Smooth muscle cell of the brain vasculature (primary cell): ENCODE measurements around the gene CCDC74A.
A peak's percentile ranks its signal among the peaks of the same experiment; 100 is the strongest.
"Not testable (repeated sequence)": the region's sequence is repeated elsewhere in the genome, so short reads cannot be mapped to it uniquely, and the experiment has no call there.

Source experiments
- DNase-seq: peaks from one replicate; pipeline ENCODE4 v3.0.0-alpha.2; 2012; ENCODE audit warnings: low read depth, low spot score

CCDC74A gene

DNA sequence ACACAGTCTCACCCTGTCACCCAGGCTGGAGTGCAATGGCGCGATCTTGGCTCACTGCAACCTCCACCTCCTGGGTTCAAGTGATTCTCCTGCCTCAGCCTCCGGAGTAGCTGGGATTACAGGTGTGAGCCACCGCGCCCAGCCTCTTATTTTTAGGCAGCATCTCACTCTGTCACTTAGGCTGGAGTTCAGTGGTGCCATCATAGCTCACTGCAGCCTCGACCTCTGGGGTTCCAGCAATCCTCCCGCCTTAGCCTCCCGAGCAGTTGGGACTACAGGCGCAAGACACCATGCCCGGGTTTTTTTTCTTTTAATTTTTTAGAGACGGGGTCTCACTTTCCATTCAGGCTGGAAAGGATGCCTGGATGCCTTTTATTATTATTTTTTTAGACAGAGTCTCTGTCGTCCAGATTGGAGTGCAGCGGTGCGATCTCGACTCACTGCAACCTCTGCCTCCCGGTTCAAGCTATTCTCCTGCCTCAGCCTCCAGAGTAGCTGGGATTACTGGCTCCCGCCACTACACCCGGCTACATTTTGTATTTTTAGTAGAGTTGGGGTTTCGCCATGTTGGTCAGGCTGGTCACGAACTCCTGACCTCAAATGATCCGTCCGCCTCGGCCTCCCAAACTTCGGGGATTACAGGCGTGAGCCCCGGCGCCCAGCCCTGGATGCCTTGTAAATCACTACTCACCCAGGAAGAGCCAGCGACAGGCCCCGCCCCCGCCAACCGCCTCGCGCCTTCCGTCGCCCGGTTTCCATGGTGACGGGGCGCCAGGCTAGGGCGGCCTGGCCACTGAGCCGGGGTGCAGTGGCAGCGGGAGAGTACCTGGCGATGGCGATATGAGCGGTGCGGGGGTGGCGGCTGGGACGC, at the start of gene CCDC74A:
TSS of gene CCDC74A (plus strand) at position 758 of the 871 bp plus-strand sequence. CDS start at position 841, 83 bp downstream.
- not testable (repeated sequence) for DNase-seq

DNA sequence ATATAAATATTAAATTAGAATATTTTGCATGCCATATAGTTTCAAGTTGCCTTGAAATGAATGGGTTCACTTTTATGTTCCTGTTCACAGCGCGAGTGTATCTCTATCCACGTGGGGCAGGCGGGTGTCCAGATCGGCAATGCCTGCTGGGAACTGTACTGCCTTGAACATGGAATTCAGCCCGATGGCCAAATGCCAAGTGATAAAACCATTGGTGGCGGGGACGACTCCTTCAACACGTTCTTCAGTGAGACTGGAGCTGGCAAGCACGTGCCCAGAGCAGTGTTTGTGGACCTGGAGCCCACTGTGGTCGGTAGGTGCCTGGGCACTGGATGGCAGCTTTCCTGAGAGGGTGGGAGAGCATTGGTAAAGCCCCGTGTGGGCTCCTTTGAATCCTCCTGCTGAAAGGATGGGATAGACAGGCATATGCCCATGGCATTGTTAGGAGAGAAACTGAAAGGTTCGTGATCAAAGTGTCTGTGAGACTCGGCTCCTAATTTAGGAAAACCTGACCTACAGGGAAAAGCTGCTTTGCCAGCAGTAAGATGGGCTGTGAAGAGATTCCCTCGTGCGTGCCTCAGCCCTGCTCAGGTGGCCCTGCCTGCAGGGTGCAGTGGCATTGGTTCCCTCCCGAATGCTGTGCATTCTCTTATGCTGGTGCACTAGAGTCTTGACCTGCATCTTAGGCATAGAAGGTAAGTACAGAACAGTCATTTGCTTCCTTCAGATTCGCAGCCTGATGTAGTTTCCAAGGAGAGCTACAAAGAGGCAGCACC, 49.4 kb upstream of the CCDC74A start:
- not testable (repeated sequence) for DNase-seq

DNA sequence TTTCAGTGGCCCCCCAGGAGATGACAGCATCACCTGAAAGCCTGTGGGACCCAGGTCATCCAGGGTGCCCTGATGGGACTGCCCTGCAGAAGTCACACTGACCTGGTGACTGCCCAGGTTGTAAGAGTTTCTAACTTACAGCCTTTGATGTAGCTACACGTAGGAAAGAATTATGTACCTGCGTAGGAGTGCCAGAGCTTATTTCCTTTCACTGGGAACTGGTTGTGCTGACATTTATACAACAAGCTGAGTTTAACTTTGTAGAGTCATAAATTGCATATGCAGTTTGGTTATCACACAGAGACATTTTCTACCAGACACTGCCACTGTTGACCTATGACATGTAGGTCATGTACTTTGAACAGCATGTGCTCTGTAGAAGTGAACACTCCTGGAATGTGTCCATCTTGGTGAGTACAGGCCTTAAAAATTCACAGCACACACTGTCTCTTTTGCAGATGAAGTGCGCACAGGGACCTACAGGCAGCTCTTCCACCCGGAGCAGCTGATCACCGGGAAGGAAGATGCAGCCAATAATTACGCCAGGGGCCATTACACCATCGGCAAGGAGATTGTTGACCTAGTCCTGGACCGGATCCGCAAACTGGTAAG, 48.7 kb upstream of the CCDC74A start:
- not testable (repeated sequence) for DNase-seq

DNA sequence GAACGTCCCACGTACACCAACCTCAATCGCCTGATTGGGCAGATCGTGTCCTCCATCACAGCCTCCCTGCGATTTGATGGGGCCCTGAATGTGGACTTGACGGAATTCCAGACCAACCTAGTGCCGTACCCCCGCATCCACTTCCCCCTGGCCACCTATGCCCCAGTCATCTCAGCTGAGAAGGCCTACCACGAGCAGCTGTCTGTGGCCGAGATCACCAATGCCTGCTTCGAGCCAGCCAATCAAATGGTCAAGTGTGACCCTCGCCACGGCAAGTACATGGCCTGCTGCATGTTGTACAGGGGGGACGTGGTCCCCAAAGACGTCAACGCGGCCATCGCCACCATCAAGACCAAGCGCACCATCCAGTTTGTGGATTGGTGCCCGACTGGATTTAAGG, 47.3 kb upstream of the CCDC74A start:
- DNase-seq = not testable (repeated sequence)

DNA sequence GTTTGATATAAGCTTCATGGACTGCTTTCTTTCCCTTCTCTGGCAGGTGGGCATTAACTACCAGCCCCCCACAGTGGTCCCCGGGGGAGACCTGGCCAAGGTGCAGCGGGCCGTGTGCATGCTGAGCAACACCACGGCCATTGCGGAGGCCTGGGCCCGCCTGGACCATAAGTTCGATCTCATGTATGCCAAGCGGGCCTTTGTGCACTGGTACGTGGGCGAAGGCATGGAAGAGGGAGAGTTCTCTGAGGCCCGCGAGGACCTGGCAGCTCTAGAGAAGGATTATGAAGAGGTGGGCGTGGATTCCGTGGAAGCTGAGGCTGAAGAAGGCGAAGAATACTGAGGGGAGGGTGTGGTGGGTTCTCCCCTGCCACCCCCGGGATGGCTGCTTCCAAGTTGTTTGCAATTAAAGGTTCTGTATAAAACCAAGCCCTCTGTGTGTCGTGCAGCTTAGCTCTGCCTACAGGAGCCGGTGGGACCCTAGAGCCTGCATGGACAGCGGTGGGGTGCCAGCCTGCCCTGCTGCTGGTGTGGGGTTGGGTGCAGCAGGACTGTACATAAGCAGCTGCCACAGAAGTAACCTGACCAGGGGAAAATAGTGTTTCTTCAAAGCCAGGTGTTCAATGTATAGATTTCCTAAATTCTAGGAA, 45.1 kb upstream of the CCDC74A start:
- not testable (repeated sequence) for DNase-seq

DNA sequence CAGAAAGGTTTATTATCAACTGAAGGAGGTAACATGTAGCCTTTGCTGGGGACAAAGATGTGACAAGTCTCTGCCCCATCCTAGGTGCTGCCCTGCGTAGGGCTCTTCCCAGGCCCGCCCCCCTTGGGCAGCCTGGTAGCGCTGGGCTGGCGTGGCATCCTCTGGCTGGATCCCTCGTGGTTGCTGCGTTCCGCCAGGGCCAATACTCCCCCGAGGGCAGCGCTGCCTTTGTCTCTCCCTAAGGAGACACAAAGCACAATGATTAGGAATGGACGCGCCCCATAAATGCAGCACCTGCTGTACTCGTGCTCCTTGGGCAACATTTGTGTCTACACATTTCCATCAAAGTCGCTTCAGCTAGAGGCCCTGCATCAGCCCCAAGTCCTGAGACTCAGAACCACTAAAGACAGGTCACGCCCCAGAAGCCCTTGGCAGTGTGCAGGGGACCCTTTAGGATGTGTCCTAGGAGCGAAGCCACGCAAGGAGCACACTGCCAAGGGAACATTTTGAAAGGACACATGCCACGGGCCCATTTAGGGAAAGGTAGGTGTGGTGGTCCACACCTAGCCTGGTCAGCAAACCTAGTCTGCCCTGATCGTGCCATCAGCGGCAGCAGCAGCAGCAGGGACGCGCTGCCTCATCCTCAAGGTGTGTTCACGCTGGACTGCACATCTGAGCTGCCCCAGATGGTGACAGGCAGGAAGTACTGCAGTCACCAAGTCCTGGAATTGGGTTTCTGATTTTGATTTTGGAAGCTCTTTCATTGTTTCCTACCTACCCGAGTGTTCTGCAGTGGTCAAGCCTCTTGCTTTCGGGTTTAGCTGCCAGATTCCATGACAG, 43.5 kb upstream of the CCDC74A start:
- DNase-seq = not testable (repeated sequence)

DNA sequence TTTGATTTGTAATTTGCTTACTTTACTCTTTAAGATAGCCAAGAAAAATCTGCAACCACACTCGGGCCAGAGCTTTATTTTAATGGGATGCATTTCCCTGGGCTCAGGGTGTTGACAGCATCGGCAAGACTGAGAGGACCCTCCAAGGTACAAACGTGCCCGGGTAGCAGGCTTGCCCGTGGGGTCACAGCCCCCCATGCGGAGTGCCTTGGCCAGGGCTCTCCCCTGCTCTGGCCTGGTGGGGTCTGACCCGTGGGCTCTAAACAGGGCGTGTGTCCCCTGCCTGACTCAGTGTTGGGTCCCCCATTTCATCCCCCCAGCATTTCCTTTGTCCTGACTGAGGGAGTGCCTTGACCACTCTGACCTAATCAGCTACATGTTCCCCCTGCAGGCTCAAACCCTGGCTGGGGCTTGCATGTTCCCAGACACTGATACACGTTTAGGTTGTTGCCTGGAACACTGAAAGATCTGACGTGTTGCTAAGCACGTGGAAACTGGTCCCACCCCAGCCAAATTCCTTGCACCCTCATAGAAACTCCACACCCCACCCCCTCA, 42.7 kb upstream of the CCDC74A start:
- DNase-seq = not testable (repeated sequence)

GRCh38 chr2:131486201-131486902, 41.3 kb upstream of the CCDC74A start:
- DNase-seq = not testable (repeated sequence)

- no peak for DNase-seq
Measured at GRCh38 chr2:131488306-131489205, 39.1 kb upstream of the CCDC74A start.

DNA sequence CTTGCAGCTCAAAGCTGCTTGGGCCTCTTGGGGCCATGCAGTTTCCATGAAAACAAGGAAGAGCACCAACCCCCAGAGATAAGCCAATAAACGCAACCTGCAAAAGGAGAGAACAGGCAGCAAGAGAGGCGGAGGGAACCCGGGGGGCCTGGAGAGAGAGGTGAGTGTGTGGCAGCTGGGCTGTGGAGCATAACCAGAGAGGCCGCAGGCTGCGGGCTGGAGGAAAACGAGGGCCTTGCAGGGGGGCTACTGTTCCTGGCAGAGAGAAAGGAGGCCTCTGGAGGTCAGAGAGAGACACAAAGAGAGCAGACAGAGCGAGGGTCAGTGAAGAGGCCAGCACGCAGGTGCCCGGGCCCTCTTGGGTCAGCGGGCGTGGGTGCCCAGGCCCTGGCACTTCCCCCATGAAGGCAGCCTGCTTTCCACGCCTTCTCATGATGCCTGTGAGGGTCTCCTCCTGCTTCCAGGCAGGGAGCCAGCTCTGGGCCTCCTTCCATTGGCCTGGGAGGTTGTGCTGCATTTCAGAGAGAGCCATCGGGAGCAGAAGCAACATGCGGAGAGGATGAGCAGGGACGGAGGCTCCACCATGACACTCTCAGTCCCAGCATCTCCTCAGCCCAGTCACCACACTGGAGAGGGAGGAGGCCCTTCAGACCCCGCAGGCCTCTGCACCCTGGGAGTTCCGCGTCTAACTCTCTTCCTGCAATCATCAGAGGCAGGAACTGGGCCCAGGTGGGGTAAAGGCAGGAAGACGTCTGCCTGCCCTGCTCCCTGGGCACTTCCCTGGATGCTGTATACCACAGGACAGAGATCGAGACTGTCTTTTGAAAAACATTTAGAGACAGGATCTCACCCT, 36.8 kb upstream of the CCDC74A start:
- not testable (repeated sequence) for DNase-seq

GRCh38 chr2:131491469-131491836, 36.2 kb upstream of the CCDC74A start:
- DNase-seq = not testable (repeated sequence)

DNA sequence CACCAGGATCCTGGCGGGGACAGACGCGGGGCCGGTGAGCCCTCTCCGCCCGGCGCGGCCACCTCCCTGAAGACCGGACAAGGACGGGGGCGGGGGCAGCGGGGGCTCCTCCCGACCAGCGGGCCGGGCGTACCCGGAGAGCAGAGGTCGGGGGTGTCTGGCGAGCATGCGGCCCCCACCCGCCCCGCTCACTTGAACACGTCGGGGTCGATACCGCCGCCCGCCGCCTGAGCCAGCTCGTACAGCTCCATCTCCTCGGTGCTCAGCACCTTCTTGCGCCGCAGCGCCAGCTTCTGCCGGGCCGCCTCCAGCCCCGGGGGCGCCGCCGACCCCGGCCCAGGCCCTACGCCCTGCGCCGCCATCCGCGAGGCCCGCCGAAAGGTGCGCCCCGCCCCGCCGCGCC, 35.7 kb upstream of the CCDC74A start, which contains the start of gene MZT2A:
TSS of gene MZT2A (minus strand) at position 383 of the 403 bp plus-strand sequence. CDS start at position 362, 21 bp downstream.
- not testable (repeated sequence) for DNase-seq

DNA sequence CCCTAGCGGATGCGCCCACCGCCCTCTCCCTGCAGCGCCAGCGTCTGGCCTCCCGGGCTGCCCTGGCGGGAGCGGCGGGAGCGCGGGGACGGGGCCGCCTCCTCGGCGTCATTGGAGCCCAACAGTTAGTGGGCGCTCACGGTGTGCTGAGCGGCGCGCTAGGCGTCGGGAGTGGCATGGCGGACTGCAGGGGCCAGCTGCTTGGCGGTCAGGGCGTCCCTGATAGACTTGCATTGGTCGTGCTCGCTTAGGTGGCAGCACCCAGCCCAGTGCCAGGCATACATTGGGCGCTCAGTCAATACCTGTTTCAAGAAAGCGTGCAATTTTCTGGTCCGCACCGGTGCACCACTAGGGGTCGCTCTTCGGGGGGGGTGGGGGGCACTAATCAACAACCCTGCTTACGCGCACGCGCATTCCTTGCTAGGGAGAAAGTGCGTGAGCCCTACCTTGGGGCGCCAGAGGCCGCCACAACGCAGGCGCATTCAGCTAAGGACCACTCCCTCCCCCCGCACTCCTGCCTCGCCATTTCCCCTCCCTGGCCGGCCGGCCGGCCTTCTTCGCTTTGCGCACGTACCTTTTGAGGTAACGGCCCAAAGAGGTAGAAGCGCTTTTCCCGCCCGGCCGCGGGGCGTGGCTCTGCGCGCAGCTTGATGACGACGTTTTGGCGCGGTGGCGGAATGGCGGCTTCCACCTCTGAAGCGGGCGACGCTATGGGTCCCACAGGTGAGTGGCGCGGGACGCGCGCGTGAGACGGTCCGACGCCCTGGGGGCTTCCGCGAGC, 35.1 kb upstream of the CCDC74A start:
- DNase-seq = peak; percentile 72

DNA sequence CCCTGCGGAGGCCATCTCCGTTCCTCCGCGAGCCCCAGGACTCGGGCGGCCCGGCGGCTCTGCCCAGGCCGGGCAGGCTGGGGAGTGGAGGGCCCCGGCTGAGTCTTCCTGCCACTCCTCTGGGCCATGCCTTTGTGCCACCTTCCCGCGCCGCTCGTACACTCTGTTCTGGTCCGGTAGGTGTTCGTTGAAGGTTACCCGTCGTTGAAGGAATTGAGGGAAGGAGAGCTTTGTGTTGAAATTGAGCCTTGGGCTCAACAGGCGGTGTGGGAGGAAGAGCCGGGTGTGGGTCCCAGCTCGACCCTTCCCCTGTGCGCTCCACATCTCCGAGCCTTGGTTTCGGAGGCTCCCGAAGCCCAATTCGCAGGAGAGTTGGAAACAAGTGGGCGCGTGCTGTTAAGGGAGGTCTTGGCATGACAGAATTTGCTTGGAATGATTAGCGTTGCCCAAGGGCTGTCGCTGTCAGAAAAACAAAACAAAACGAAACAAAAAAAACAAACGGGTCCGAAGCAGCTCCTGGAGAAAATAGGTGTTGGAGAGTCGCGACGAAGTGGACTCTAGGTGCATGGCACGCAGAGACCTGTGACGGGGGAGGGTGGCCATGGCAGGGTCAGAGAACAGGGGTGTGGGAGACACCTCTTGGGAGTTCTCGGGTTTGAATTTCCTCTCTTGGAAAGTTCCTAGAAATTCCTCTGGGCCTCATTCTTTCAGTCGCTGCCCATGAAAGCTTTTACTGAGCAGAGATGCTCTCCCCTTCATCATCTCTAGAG, 34.3 kb upstream of the CCDC74A start:
- DNase-seq = no peak

DNA sequence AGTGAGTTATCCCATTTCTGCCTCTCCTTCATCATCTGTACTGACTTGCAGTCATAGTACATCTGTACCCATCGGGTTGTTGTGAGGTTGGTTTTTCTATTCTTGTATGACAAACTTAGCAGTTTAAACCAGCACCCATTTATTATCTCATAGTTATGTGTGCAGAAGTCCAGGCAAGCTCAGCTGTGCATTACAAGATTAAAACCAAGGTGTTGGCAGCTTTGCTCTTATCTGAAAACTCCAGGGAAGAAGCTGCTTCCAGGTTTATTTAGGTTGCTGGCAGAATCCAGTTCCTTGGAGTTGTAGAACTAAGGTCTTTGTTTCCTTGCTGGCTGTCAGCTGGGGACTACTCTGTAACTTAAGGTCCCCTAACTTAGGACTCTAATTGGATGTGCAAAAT, 32.2 kb upstream of the CCDC74A start:
- not testable (repeated sequence) for DNase-seq
